Measurements from ENCODE around the gene HAND1. TPM values are rescaled to one million over a fixed set of nuclear protein-coding genes. Genes with fewer than 3 reads are reported as not detected.
A peak's percentile ranks its signal among the peaks of the same experiment; 100 is the strongest.

Gene HAND1
- total and polyA plus RNA-seq, 2 experiments from 2014 or later: not detected

GRCh38 chr5:154444556-154445421 lies 33.2 kb downstream of the HAND1 start:
- DNase-seq (ENCODE audit: low spot score) (peak; percentile 60), ATAC-seq (peak; percentile 50)
- peaks cover 18% of the 10 kb centered on the region for H3K27me3 Mint-ChIP-seq (ENCODE audit: insufficient read depth, low read depth, poor library complexity)
- H4K20me1 ChIP-seq (replicated peaks; ENCODE audit: insufficient read depth): peaks cover 20% of the 10 kb centered on the region
- no peak overlapping the region; the same call in 1 of the 2 replicates for H3K27ac Mint-ChIP-seq
- peaks cover 20% of the 10 kb centered on the region for H3K27me3 ChIP-seq (ENCODE audit: insufficient read depth)
- H3K4me1 Mint-ChIP-seq: peaks cover 14% of the 10 kb centered on the region; the same call in 2 of the 3 replicates
- peak overlapping the region; percentile 98 for H3K4me2 ChIP-seq
- peak overlapping the region; percentile 98 for H3K4me3 Mint-ChIP-seq
- H3K36me3 Mint-ChIP-seq (ENCODE audit: low read depth): peaks cover 7% of the 10 kb centered on the region; the same call in 2 of the 3 replicates
- H3K4me1 ChIP-seq (ENCODE audit: insufficient read depth): peaks cover 12% of the 10 kb centered on the region
- 0 out of 2 replicates have a peak, but pooled peaks cover 3% of the 10 kb centered on the region for H3F3A ChIP-seq (replicated peaks; ENCODE audit: low read depth)
- TF ChIP-seq CREB1 (CRISPR knock-in tag; IDR thresholded peaks at IDR 0.05; ENCODE audit: low read depth) (no peak), EZH2phosphoT487 (IDR thresholded peaks at IDR 0.05; ENCODE audit: unreplicated experiment) (no peak), POLR2AphosphoS5 (IDR thresholded peaks at IDR 0.05; ENCODE audit: low read depth) (no peak), ZNF331 (CRISPR knock-in tag; IDR thresholded peaks at IDR 0.05; ENCODE audit: low read depth) (no peak), ZNF114 (CRISPR knock-in tag; IDR thresholded peaks at IDR 0.05) (no peak), NANOG (IDR thresholded peaks at IDR 0.05; ENCODE audit: borderline replicate concordance) (no peak), ETS1 (IDR thresholded peaks at IDR 0.05) (no peak), ZNF462 (CRISPR knock-in tag; IDR thresholded peaks at IDR 0.05) (no peak), STAT1 (IDR thresholded peaks at IDR 0.05; ENCODE audit: unreplicated experiment) (no peak), REST (IDR thresholded peaks at IDR 0.05; ENCODE audit: unreplicated experiment) (no peak), EZH2 (IDR thresholded peaks at IDR 0.05; ENCODE audit: low read depth, unreplicated experiment) (no peak), JUNB (IDR thresholded peaks at IDR 0.05; ENCODE audit: unreplicated experiment) (no peak), CTCF (conservative IDR thresholded peaks at IDR 0.05; ENCODE audit: low read depth in 2 of 2) (no peak)
- H3K4me3 ChIP-seq: peak overlapping the region; percentile 98
- peaks cover 4% of the 10 kb centered on the region; the same call in 1 of the 2 replicates for H3K36me3 ChIP-seq (ENCODE audit: insufficient read depth)
- no peak overlapping the region for H3K27ac ChIP-seq (ENCODE audit: low read depth)
- no peaks in the 10 kb centered on the region for H3K9me3 Mint-ChIP-seq
- H3K79me2 ChIP-seq (replicated peaks; ENCODE audit: insufficient read depth): peaks cover 22% of the 10 kb centered on the region
- peak overlapping the region; percentile 99 for H2AFZ ChIP-seq
- H3K9me2 ChIP-seq (ENCODE audit: insufficient read depth): no peaks in the 10 kb centered on the region
